GM18502 (cell line): Measurements from ENCODE around the gene KRT3.
"Not testable (repeated sequence)": the region's sequence is repeated elsewhere in the genome, so short reads cannot be mapped to it uniquely, and the experiment has no call there.

Experiments
- ATAC-seq: cut with Tn5 transposase; IDR thresholded peaks from one replicate; pipeline ENCODE4 v1.9.1; 2021; ENCODE audit warnings: mild to moderate bottlenecking; ENCODE audit not compliant: unreplicated experiment, poor library complexity

Gene KRT3

GRCh38 chr12:52766351-52767019 lies 29.4 kb downstream of the KRT3 start:
- ATAC-seq, result no peak

DNA sequence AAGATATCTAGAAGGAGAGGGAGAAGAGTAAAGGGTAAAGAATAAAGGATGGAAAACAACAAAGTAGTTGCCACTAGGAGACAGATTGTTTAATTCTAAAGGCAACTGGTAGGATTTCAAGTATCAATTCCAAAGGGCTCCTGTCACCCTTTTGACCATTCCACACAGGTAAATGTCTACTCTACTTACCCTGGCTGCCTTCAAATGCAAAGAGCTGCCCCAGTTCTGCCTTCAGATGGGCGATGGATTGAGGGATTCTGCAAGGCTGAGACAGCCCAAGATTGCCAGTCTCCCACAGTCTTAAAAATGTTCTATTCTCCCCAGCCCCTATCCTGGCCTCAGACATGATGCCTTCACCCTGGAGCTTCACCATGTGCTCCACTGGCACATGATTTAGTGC lies 30.2 kb downstream of the KRT3 start:
- no peak for ATAC-seq

GRCh38 chr12:52763991-52764390 lies 31.9 kb downstream of the KRT3 start:
- ATAC-seq, result no peak

DNA sequence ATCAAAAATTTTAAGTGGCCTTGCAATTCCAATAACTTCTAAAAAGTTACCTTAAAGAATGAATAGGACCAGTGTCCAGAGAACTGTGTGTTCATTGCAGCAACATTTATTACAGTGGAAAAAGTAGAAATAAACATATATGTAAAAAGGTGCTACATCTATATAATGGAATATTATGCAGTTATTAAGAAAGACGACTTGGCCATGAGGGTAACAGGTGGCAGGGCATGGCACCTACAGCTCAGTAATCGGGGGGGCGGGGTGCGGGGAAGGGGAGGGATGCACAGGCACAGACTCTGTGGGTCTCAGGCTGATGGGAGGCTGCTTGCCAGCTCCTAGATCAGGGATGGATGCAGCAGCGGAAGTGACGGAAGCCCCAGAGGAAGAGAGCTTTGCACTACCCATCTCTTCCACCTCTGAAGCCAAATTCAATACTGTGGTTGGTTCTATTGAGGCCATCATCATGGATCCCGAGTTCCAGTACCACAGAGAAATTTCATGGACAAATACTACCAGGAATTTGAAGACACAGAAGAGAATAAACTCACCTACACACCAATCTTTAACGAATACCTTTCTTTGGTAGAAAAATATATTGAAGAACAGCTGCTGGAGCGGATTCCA lies 32.8 kb downstream of the KRT3 start:
- ATAC-seq, result no peak

- ATAC-seq, result no peak
Measured at GRCh38 chr12:52761802-52762201, 34.1 kb downstream of the KRT3 start.

DNA sequence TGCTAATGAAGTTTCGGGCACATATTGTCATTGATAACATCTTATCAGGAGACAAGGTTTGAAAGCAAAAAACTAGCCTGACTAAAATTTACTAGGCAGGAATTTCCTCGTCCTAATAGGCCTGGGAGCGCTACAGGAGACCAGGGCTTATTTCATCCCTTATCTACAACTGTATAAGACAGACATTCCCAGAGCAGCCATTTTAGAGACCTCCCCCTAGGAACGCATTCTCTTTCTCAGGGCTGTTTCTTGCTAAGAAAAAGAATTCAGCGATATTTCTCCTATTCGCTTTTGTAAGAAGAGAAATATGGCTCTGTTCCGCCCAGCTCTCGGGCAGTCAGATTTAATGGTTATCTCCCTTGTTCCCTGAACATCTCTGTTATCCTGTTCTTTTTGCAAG lies 34.7 kb downstream of the KRT3 start:
- not testable (repeated sequence) for ATAC-seq

- no peak for ATAC-seq
Measured at GRCh38 chr12:52760623-52761022, 35.3 kb downstream of the KRT3 start.

DNA sequence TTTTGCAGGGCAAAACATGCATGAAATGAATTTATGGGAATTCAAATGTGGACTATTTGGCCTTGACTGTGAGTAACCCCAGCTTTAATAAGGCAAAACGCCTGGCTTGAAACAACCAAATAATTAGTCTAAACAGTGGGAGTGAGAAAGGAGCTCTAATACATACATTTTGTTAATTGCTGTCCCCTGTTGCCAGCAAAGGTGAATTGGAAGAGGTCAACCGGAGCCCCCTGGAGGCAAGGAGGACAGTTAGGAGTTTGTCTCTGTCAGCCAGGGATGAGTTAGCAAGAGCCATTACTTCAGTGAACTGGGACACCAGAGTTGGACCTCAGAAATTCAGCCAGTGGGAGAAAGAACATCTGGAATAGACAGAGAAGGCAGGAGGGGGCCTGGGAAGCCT lies 36.2 kb downstream of the KRT3 start:
- ATAC-seq, result no peak

- ATAC-seq, result no peak
Measured at GRCh38 chr12:52759218-52759617, 36.7 kb downstream of the KRT3 start.

DNA sequence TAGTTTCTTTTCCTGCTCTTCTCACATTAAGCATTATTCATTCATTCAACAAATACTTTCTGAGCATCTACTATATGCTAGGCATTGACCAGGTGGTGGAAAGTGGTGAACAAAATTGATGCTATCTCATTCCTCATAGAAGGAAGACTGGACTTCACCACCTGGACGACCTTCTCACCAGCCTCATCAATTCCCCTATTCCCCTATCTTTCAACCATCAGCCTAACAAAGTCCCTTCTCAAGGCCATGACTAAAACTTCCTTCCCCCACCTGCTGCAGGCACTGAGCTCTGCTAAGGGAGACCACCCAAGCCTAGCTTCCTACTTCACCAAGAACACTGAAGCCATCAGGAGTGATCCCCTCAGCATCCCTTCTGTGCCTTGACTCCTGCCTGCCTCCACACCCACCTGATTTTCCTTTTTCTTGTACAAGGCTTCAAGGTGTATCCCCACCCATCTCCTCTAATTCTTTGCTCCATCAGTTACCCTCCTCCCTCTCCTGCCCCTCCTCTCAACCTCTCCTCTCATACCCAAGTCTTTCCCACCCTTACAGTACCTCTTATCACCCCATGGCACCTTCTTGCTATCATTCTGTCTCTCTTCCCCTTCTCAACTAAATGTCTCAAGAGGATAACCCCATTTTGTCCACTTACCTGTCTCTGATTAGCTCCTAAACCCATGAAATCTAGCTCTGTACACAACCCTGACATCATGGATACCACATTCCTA lies 38.3 kb downstream of the KRT3 start:
- ATAC-seq, result no peak

DNA sequence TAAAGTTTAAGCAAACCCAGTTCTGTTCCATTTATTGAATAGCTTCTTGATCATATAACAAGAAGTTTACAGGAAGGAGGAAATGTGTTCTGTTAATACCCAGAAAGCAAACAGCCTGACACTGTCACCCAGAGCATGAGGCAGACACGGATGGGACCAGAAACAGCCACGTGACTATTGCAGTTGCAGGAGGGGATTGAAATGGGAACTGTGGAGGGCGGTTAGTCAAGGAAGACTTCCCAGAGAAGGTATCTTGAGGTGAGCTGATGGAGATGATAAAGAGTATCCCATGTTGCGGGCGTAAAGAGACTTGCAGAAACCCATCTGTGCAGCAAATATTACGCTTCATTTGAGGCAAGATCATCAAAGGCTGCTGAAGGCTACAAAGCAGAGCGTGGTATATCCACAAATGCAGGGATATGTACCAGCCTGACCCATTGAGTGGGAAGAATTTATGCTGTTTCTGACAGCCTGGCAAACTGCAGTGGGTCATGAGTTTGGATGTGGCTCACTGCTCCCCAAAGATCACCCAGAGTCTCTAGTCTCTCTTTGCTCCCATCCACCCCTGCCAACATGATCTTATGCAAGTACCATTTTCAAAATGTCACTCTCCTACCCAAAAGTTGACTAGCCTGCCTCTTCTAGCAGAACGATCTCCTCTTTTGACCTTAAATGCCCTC lies 39.5 kb downstream of the KRT3 start:
- no peak for ATAC-seq

DNA sequence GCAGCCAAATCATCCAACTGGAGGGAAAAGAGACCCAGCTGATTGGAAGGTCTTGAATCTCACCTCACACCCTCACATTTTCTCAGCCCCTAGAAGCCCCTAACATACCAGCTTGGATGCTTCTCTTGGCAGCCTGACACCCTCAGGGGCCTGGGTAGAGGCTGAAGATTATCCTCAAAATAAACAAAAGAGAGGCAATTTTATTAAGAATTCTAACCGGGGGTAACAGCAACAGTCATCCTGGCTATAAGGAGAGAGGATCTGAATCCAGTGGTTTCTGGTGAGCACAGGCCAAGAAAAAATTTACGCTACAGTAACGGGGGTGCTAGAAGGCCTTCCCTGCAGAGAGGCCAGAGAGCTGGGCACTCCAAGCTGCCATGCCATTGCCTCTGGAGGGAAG lies 40.4 kb downstream of the KRT3 start:
- ATAC-seq, result no peak

- ATAC-seq, result no peak
Measured at GRCh38 chr12:52754135-52754534, 41.8 kb downstream of the KRT3 start.

DNA sequence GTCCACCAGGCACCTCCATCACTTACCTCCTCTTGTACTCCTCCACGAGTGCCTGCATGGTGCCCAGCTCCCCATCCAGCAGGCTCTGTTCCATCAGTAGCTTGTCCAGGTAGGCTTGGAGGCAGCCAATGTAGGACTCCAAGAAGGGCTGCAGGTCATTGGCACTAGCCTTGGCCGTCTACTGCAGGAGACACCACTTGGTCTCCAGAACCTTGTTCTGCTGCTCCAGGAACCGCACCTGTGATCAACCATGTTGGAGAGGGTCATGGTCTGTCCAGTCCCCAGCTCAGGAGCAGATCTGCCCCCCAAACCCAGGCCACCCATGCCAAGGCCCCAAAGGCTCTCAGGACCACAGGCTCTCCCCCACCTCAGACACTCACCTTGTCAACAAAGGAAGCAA lies 42.6 kb downstream of the KRT3 start:
- ATAC-seq, result no peak

- no peak for ATAC-seq
Measured at GRCh38 chr12:52752516-52752915, 43.4 kb downstream of the KRT3 start.

DNA sequence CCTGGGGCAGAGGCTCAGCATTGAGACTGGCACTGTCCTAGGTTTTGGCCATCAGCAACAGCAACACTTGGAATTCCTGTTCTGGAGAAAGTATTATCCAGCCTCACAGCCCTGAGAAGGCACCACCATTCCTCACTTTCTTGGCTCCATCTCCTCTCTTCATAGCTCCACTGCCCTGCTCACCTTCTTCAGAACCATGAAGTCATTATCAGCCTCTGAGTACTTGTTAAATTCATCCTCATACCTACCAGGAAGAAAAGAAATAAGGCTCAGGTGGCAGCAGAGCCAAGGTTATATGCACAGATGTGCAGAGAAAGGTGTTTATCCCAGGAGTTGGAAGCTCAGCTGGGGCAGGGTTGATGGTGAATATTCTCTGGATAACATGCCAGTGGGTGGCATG lies 44.1 kb downstream of the KRT3 start:
- no peak for ATAC-seq

DNA sequence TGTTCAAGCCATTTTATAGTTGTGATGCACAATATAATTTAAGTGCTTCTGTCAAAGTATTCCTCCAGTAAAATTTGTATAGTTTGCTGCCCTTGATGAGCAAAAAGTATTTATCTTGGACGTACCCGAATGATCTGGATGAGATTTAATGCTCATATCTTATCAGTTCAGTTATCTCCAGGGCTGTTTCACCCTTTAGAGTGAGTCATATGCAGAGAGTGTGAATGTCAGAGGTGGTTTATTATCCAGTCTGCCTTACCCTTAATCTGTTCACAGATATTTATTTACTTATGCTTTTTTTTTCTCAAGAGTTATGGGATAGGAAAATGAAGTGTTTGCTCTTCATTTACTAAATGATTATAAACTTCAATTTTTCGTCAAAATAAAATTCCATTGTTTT lies 45.4 kb downstream of the KRT3 start:
- ATAC-seq, result not testable (repeated sequence)

GRCh38 chr12:52749827-52750226 lies 46.1 kb downstream of the KRT3 start:
- ATAC-seq, result no peak

GRCh38 chr12:52748578-52748977 lies 47.3 kb downstream of the KRT3 start:
- ATAC-seq, result no peak

DNA sequence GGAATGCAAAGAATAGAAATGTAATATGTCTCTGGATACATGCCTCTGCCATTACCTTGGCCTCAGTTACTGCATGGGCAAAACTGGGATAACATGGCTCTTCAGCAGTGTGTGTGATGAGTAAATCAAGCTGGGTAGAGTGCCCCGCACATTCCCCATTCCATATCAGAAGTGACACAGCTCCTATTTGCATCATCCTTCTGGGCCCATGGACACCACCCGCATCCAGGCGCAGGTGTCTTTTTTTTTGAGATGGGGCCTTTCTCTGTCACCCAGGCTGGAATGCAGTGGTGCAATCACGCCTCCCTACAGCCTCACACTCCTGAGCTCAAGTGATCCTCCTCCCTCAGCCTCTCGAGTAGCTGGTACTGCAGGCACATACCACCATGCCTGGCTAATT lies 50.4 kb downstream of the KRT3 start:
- ATAC-seq, result no peak

- no peak for ATAC-seq
Measured at GRCh38 chr12:52744493-52745156, 51.3 kb downstream of the KRT3 start.
